Loucy (cell line): Measurements from ENCODE around the gene NFASC.

Experiments used
- H2AFZ ChIP-seq: fragments of 200-600 bp; sonication (generic); 2 replicates; pipeline ENCODE4 v1.6.0; 2016; ENCODE audit warnings: antibody characterized with exemption, mild to moderate bottlenecking, low read length, moderate library complexity
- H3F3A ChIP-seq: fragments of 200-600 bp; 2 replicates; pipeline ENCODE4 v1.6.0; 2016; ENCODE audit warnings: antibody characterized with exemption, low read depth, mild to moderate bottlenecking
- H3K27me3 ChIP-seq: fragments of 200-600 bp; sonication (generic); 2 replicates; pipeline ENCODE4 v1.6.1; 2014; ENCODE audit warnings: low read length, mild to moderate bottlenecking; ENCODE audit not compliant: insufficient read depth, poor library complexity, severe bottlenecking
- H3K36me3 ChIP-seq: fragments of 200-600 bp; sonication (generic); 2 replicates; pipeline ENCODE4 v1.6.1; 2016; ENCODE audit warnings: low read length; ENCODE audit not compliant: insufficient read depth
- H3K4me1 ChIP-seq: fragments of 200-600 bp; sonication (generic); 2 replicates; pipeline ENCODE4 v1.5.1; 2014; ENCODE audit warnings: low read length, mild to moderate bottlenecking; ENCODE audit not compliant: insufficient read depth, poor library complexity, severe bottlenecking
- H3K4me2 ChIP-seq: fragments of 200-600 bp; sonication (generic); 2 replicates; pipeline ENCODE4 v1.6.0; 2014; ENCODE audit warnings: antibody characterized with exemption, low read length, low read depth, mild to moderate bottlenecking; ENCODE audit not compliant: poor library complexity, severe bottlenecking
- H3K4me3 ChIP-seq: fragments of 200-600 bp; sonication (generic); 2 replicates; pipeline ENCODE4 v1.5.1; 2014; ENCODE audit warnings: low read length, mild to moderate bottlenecking, mixed read lengths; ENCODE audit not compliant: poor library complexity, severe bottlenecking
- H3K79me2 ChIP-seq: fragments of 200-600 bp; sonication (generic); 2 replicates; pipeline ENCODE4 v1.6.1; 2014; ENCODE audit warnings: low read length; ENCODE audit not compliant: insufficient read depth
- H3K9ac ChIP-seq: fragments of 200-600 bp; sonication (generic); 2 replicates; pipeline ENCODE4 v1.6.0; 2014; ENCODE audit warnings: mild to moderate bottlenecking, low read depth, low read length, moderate library complexity; ENCODE audit not compliant: poor library complexity, severe bottlenecking
- H3K9me2 ChIP-seq: fragments of 200-600 bp; sonication (generic); replicated peaks from 2 replicates; pipeline ENCODE4 v1.6.1; 2016; ENCODE audit warnings: low read depth, low read length, mixed read lengths
- H3K9me3 ChIP-seq: fragments of 200-600 bp; sonication (generic); 2 replicates; pipeline ENCODE4 v1.6.1; 2014; ENCODE audit warnings: mild to moderate bottlenecking, antibody characterized with exemption, low read length, low read depth; ENCODE audit not compliant: insufficient read depth
- H4K20me1 ChIP-seq: fragments of 200-600 bp; sonication (generic); 2 replicates; pipeline ENCODE4 v1.6.0; 2014; ENCODE audit warnings: antibody characterized with exemption, low read length, mild to moderate bottlenecking; ENCODE audit not compliant: insufficient read depth, poor library complexity, severe bottlenecking
- CTCF ChIP-seq: fragments of 200-600 bp; sonication (generic); conservative IDR thresholded peaks from 2 replicates; pipeline ENCODE4 v1.5.1; 2014; ENCODE audit warnings: mild to moderate bottlenecking, antibody characterized with exemption, low read length
- EZH2phosphoT487 ChIP-seq: fragments of 200-600 bp; IDR thresholded peaks from 2 replicates; pipeline ENCODE4 v1.6.1; 2018; ENCODE audit warnings: antibody characterized with exemption, mild to moderate bottlenecking, moderate library complexity, borderline replicate concordance

The NFASC gene

GRCh38 chr1:204870160-204870912 lies at the start of gene NFASC:
TSS of gene NFASC (plus strand) at chr1:204870862. CDS start at chr1:204944316, 73,454 bp downstream.
- no peak within 1 kb of the TSS for H3K4me3 ChIP-seq
- no peak within 1 kb of the TSS for H3K4me2 ChIP-seq
- H3K9me2 ChIP-seq, result no peaks in the 10 kb centered on the region
- no peak within 1 kb of the TSS for H3K9ac ChIP-seq
- H2AFZ ChIP-seq, result no peak within 1 kb of the TSS
- H3K79me2 ChIP-seq, result no peaks in the 10 kb centered on the region
- H4K20me1 ChIP-seq, result no peaks in the 10 kb centered on the region
- H3K36me3 ChIP-seq, result no peaks in the 10 kb centered on the region
- no peaks in the 10 kb centered on the region for H3F3A ChIP-seq
- H3K27me3 ChIP-seq, result no peaks in the 10 kb centered on the region
- no peak for TF ChIP-seq EZH2phosphoT487
- no peak for TF ChIP-seq CTCF
- H3K9me3 ChIP-seq, result no peaks in the 10 kb centered on the region
- no peaks in the 10 kb centered on the region for H3K4me1 ChIP-seq

GRCh38 chr1:204821476-204821875 lies 49.2 kb upstream of the NFASC start:
- H3K4me3 ChIP-seq, result no peak overlapping the region
- H3K9ac ChIP-seq, result no peak overlapping the region
- no peaks in the 10 kb centered on the region for H3K36me3 ChIP-seq
- no peaks in the 10 kb centered on the region for H3K4me1 ChIP-seq
- no peaks in the 10 kb centered on the region for H3F3A ChIP-seq
- no peak for TF ChIP-seq CTCF
- no peak for TF ChIP-seq EZH2phosphoT487
- no peaks in the 10 kb centered on the region for H4K20me1 ChIP-seq
- no peaks in the 10 kb centered on the region for H3K9me2 ChIP-seq
- H3K9me3 ChIP-seq, result no peaks in the 10 kb centered on the region
- H3K4me2 ChIP-seq, result no peak overlapping the region
- no peaks in the 10 kb centered on the region for H3K27me3 ChIP-seq
- no peak overlapping the region for H2AFZ ChIP-seq
- H3K79me2 ChIP-seq, result no peaks in the 10 kb centered on the region

GRCh38 chr1:204821924-204822323 lies 48.7 kb upstream of the NFASC start:
- Histone ChIP-seq H3K9ac (no peak overlapping the region), H2AFZ (no peak overlapping the region), H3K27me3 (no peaks in the 10 kb centered on the region), H3K4me2 (no peak overlapping the region), H3K79me2 (no peaks in the 10 kb centered on the region), H3K36me3 (no peaks in the 10 kb centered on the region), H3K9me2 (no peaks in the 10 kb centered on the region), H3K4me1 (no peaks in the 10 kb centered on the region), H3K4me3 (no peak overlapping the region), H3K9me3 (no peaks in the 10 kb centered on the region), H4K20me1 (no peaks in the 10 kb centered on the region), H3F3A (no peaks in the 10 kb centered on the region)
- TF ChIP-seq EZH2phosphoT487 (no peak), CTCF (no peak)
